Ramos (cell line): ENCODE data around the gene CABCOCO1.
"Not testable (repeated sequence)": the region's sequence is repeated elsewhere in the genome, so short reads cannot be mapped to it uniquely, and the experiment has no call there.

ENCODE experiments used
- in situ Hi-C: fragments of 300-500 bp; cut with MboI; formaldehyde crosslinking; loops from one replicate; pipeline ENCODE4 v1.14.3; 2022; ENCODE audit warnings: low sequenced_read_pairs; ENCODE audit not compliant: unreplicated experiment

The CABCOCO1 gene

DNA sequence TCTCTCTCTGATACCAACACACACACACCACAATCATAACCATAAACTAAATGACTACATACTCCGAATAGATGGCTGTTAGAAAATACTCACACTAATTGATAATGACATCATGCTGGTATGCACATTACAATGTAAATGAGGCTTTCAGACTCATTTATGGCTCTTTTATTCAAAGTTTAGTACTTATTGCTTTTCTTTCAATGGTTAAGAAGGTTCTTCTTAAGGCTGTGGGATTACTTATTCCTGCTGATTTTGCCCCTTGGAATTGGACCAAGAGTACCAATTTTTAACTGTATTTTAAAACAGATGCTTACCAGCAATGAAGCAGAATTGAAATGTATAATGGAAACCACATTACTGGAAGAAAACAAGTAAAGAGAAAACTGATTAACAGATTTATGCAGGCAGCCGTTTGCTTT is 20.6 kb upstream of the CABCOCO1 start:
- in situ Hi-C loops = no loop called here

DNA sequence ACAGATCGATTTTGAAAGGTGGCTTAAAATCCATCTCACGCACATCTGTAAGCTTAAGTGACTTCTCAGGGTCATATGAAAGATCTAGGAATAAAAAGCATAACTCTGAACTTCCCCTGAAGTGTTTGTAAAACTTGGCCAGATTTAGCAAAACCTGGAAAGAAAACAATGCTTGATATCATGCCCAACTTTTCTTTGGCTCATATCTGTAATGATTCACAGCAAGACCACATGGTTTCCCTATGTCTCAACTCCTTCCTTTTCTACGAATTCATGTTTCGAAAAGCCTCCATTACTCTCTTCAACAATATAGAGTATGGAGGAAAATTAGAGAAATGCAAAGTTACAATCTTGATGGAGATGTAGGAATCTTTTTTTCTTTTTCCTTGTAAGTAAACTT is 20.1 kb upstream of the CABCOCO1 start:
- in situ Hi-C loops = no loop called here

DNA sequence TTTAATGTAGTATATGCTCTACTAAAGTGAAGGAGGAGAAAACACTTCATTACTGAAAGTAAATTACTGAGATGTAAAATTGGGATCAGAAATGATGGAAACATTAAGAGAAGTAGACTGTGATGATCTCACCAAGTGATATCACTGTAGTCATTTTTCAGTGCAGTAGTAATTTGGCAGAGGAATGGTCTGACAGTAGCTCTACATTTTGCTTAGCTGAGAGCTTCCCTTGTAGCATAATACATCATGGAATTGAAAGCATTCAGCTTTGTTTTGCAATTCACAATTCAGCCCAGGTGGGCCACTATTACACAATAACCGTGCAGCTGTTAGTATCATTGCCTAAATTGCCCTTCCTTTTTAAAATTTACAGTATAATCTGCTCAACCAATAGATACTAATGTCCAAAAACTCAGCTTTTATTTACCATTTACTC is 19.4 kb upstream of the CABCOCO1 start:
- in situ Hi-C loops = no loop called here

DNA sequence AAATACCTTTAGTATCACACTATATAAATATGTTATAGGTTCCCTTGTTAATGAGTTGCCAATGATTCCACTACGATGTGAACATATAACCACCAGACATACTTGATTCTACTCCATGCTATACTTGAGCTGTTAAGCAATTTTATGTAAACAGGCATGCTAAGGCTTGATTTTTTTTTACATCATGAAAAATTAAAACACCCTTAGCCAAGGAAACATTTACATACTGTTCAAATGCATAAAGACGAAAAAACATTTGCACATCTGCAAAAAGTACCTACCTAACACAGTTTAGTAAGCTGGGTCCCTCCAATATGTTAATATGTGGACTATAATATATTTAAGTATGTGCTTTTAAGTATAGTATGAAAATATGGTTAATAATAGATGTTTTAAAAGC is 9.0 kb upstream of the CABCOCO1 start:
- in situ Hi-C loops = no loop called here

DNA sequence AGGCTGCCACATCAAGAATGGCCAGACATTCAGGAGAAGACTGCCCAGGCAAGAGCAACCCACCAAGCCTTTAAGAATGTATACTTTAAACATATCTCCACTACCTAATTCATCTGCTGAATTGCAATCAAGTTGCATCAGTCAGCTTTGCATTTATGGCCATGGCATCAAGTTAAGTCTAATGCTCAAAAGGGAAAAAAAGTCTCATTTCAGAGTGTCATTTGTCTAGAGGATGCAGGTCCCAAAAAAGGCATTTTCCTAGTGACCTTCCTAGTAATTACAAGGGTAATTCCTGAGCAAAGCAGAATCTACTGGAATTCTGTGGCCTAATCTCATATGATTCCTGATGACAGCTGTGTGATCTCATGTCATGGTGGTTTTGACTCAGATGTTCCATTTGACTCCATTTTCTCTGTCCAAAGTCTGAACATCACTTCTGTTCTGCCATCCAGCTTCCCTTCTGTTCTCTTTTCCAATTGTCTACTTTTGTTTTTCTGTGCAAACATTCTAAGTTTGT is 7.3 kb upstream of the CABCOCO1 start:
- in situ Hi-C loops = no loop called here

DNA sequence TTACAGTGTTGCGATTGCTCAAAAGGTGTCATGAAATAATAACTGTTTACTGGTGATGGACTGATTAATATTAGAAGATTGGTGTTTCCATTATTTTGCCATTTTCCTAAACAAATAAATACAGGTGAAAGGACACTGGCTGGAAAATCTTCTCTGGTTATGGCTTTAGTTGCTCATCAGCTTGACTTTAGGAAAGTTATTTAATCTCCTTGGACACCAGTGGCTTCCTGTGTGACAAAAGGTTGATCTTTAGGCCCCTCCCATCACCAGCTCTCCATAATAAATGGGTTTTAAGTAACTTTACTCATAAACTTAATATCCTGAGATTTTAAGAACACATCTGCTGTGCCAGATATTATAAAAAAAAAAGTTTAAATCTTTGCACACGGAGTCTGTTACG is 737 bp downstream of the CABCOCO1 start:
- in situ Hi-C loops = no loop called here

DNA sequence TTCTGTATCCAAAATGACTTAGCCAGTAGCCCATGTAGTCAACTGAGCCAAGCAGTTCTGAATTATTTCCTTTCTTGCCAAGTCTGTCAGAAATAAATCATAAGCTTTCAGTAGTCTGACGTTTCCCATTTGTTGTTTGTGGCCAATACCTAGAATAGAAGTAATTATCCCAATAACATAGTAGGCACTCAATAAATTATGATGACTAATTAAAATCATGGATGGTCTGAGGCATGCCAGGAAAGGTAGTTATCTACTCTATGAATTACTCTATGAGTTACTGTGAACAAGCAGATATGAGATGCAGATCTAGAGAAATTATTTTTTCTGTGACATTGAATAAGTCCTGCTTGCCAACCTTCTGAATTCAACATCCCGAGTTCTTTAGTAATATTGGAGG is 2.3 kb downstream of the CABCOCO1 start:
- in situ Hi-C loops = no loop called here

DNA sequence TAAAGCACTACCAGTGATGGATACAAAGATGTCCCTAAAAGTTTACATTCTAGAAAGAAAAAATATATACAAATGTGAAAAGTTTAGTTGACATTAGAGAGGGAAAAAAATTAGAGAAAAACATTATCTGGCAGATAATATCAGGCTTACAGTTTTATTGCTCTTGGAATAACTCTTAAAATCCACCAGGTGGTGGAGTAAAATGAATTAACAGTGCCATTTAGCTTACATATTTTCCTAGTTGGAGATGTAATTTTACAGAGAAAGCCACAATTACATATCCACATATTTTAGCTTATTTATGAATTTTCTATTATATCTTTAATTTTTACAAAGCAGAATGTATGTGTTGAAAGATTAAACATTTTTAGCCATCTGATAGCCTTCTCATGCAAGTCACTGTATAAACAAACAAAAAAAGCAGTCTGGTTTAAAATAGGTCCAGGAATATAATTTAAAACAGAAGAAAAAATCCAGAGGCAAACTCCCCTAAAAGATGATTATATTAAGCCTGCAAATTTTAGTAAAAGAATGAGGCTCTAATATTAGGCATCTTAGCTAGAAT is 6.5 kb downstream of the CABCOCO1 start:
- in situ Hi-C loops = no loop called here

DNA sequence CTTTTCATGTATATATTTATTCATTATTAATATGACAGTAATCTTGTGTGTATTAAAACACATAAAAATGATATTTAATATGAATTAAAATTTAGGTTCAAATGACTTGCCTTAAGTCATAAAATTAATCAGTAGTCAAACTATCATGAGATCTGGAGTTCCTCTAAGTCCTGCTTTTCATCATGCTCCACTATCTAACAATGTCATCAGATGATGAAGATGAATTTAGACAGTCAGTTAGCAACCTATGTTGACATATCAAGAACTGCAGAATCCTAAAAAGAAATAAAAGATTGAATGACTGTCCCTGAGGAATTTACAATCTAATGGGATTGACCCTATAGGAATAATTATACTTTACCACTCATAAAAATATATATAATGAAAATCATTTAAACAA is 7.1 kb downstream of the CABCOCO1 start:
- in situ Hi-C loops = no loop called here

DNA sequence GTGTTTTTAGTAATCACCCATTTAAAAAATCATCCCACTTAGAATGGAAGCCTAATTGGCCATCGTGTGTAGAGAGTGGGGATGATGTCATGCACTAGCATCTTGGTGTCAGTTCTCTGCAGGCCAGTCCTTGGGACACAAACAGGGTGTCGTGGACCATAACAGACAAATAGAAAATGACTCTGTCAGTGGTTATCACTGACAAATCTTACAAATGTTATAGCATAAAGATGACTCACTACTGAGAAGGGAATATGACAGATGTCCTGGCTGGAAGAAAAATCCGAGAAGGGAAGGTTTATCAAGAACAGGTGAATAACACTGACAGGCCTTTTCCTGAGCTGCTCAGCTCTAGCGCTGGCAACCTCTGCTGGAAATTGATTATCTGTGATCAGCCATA is 10.6 kb downstream of the CABCOCO1 start:
- in situ Hi-C loops = no loop called here

DNA sequence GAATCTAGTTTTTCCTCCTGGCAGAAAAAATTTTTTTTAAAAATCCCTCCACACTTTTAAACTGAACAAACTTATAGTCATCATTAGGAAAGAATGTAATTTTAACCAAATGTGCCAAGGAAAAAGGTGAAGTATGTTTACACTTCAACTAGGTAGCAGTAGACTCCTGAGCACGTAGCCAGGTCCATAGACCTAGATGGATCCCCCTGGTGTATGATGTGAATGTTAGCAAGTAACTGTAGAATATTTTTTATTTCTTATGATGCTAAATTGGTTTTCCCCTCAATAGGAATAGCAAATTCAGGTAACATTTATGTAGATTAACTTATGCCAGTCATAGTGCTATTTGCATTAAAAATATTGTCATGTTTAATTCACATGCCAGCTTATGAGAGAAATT is 19.6 kb downstream of the CABCOCO1 start:
- in situ Hi-C loops = no loop called here

DNA sequence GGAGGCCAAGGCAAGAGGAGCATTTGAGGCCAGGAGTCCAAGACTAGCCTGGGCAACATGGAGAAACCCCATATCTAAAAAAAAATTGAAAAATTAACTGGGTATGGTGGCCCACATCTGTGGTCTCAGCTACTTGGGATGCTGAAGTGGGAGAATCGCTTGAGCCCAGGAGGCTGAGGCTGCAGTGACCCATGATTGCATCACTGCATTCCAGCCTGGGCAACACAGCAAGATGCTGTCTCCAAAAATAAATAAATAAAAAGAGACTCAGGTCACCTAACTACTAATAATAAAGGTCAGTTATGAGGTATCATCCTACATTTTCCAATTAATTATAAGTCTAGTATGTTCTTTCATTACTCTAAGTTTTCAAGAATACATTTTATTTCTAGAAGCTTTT is 20.6 kb downstream of the CABCOCO1 start:
- in situ Hi-C loops = no loop called here

DNA sequence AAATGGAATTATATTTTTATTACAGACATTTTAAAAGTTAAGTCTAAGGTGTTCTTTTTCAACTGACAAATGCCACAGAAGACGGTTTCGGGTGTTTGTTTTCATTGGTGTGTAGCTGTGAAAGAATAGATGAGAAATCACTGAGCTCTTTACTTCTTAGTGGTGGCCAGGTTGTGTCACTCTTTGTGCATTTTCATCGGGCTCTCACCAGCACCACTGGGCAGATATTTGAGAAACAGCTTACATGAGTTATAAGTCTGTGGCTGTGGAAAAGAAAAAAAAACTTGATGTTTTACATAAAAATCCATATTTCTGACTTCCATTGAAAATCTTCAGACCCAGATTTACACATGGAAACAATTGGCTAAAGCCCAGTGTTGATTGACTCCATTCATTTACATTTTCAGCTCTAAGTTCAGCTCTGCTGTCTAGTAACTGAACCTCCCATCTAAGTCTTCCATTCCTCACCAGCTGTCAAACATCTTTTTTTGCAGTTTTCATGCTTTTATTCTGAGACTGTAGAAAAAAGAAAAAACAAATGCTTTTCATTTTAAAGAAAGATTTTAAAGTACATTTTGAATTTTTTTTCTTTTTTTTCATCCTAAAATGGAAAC is 22.3 kb downstream of the CABCOCO1 start:
- in situ Hi-C loops = no loop called here

DNA sequence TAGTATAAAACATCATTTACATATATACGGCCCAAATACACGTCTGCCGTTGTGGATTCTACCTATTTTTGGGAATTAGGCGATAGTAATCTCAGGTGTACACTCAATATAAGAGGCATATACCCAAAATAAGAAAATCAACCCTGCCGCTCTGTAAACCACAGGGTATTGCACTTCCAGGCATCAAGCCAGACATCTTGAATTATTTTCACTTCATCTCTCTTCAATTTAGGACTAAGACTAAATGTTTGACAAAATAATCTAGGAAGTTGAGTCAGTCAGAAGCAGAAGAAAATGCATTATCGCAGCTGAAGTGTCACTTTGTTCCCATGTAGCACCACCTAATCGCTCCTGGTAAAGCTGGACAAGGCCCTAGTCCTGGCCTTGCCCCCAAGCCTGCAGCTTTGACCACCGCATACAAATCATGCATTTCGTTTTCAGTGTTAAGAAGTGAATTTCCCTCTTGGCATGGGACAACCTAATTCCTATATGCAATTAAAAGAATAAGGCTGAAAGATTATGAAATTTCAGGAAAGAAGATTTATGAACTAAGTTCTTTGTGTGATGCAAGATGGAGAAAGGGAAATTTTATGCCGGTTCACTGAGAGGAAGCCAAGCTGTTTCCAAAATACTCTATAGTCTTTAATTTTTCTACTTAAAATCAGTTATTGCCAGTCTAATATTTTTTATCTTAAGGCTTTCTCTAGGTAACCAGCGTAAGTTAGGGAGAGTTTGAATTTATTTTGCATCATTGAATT is 26.0 kb downstream of the CABCOCO1 start:
- in situ Hi-C loops = no loop called here

DNA sequence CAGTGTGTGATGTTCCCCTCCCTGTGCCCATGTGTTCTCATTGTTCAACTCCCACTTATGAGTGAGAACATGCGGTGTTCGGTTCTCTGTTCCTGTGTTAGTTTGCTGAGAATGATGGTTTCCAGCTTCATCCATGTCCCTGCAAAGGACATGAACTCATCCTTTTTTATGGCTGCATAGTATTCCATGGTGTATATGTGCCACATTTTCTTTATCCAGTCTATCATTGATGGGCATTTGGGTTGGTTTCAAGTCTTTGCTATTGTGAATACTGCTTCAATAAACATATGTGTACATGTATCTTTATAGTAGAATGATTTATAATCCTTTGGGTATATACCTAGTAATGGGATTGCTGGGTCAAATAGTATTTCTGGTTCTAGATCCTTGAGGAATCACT is 28.9 kb downstream of the CABCOCO1 start:
- in situ Hi-C loops = not testable (repeated sequence)

DNA sequence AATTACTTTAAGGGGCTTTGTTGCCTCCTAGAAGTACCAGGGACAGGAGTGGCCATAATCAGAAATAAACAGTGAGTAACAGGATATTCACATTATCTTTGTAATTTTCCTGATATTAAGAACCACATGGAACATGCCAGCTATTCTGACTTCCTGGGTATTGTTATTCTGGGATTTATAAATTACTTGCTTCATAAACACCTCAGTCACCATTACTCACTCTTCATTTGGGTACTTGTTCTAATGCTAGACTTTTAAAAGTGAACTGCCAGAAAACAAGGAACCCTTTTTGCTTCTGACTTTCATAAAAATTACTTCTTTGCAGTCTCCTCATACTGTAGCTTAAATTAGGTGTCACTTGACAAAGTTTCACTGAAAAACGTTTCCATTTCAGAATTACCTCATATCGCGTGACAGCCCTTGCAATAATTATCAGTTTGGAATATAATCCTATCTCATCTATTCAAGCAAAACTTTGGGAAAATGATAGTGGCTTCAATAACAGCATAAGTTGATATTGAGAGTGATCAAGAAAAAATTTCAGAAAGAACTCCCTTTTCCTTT is 29.8 kb downstream of the CABCOCO1 start:
- in situ Hi-C loops = no loop called here

DNA sequence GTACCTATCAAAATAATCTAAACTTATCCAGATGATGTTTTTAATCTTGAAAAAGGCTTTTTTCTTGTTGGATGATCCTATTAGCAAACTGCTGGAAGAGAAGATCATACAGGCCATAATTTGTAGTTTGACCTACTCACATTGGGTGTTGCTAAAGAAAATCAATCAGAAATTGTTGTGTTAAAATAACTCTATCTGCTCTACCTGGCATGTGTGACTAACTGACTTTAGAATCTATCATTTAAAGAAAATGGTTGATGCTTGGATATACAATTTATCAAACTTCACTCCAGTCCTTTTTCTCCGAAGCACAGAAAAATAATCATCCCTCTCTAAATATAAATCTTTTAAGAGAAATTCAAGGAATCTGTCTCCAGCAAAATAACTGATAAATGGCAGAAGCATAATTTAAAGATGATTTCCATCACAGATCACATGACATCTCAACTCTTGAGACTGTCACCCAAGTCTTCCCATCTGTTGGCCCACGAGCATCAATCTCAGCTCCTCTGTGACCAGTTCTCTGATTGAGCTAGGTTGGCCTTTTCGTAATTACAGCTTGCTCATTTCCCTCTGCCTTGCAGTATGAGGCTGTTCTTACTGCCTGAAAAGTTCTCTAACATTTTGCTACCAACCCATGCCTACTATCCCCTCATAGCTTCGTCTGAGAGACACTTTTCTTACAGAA is 36.4 kb downstream of the CABCOCO1 start:
- in situ Hi-C loops = no loop called here

DNA sequence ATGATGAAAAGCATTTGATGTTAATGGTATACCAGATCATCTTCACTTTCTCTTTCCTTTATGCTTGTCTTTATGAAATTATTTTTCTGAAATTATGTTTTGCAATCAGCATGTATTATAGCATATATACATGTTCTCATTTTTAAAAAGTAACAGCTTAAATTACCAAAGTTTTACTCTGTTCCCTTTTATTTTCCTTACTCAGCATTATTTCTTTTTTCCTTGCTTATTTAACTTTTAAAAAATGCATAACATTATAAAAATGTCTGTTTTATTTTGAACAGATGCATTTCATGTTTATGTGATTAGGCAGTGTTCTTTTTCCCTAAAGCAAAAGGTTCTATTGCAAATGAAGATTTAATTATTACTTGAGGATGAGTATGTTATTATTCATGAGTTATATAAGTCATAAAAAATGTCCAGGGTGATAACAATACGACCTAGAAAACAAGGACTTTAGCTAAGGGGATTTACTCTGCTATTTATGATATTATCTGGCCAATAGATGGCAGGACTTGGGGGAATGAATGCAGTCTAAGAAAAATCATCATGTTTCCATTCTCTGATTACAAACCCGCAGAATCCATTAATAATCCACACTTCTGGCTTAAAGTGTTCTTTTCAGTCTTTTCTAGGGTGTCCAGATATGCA is 38.5 kb downstream of the CABCOCO1 start:
- in situ Hi-C loops = no loop called here

DNA sequence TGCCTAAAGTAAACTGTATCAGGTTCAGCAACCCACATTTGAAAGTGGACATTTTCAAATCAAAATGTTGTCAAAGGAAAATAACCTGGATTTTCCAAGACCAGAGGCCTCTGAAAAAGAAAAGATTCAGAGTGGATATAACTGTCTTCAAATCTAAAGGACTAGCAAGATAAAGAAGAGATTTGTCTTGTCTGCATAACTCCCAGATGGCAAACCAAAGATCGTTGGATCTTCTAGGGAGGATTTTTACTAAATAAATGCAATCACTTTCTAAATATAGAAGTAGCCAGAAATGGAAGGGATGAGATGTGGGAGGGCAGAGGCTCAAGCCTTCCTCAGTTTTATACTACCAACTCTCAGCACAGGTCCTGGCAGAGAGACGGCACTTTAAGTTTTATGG is 39.0 kb downstream of the CABCOCO1 start:
- in situ Hi-C loops = no loop called here

DNA sequence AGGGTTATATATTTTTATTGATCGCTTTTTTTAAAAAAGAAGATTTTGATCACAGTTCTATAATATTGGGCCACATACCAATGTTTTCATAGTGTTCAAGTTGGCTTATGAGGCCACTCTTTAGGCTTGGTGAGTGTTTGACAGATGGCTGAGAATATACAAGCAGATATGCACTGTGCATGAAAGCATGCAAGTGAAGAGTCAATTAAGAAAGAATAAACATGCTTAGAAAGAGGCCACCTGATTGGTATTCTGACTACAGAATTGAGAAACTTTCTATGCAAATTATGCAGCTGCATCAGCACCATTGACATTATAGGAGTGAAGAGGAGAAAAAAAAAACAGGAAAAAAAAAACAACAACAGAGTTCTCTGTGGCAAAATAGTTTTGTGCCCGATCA is 39.9 kb downstream of the CABCOCO1 start:
- in situ Hi-C loops = no loop called here
